WERI-Rb-1 (cell line): ENCODE results near the gene LMO7.

Experiments
- DNase-seq: peaks from one replicate; pipeline ENCODE4 v3.0.0-alpha.2; 2020
- H3K27ac ChIP-seq: fragments of 250-450 bp; sonication (Bioruptor Pico); 2 replicates; pipeline ENCODE4 v1.5.1; 2020; ENCODE audit warnings: mild to moderate bottlenecking, moderate library complexity
- H3K27me3 ChIP-seq: fragments of 250-450 bp; sonication (Bioruptor Pico); 2 replicates; pipeline ENCODE4 v1.5.1; 2021; ENCODE audit warnings: mild to moderate bottlenecking, low read depth, moderate library complexity; ENCODE audit not compliant: insufficient read depth, severe bottlenecking
- H3K36me3 ChIP-seq: fragments of 250-450 bp; sonication (Bioruptor Pico); 2 replicates; pipeline ENCODE4 v1.5.1; 2020; ENCODE audit warnings: mild to moderate bottlenecking, moderate library complexity
- H3K4me3 ChIP-seq: 2 replicates; pipeline ENCODE4 v1.5.1; 2011; ENCODE audit warnings: low read depth, mild to moderate bottlenecking, control low read depth, low read length
- H3K9me3 ChIP-seq: fragments of 250-450 bp; sonication (Bioruptor Pico); 2 replicates; pipeline ENCODE4 v1.5.1; 2021; ENCODE audit warnings: mild to moderate bottlenecking, moderate library complexity; ENCODE audit not compliant: severe bottlenecking
- CTCF ChIP-seq: IDR thresholded peaks from 2 replicates; pipeline ENCODE4 v1.5.1; 2011; ENCODE audit warnings: low read depth, mild to moderate bottlenecking, control low read depth, inconsistent platforms, low read length

The LMO7 gene

GRCh38 chr13:75861786-75862185, 225.7 kb downstream of the LMO7 start:
- no peak for TF ChIP-seq CTCF
- Histone ChIP-seq H3K27me3 (no peaks in the 10 kb centered on the region), H3K36me3 (no peaks in the 10 kb centered on the region), H3K27ac (no peak overlapping the region), H3K4me3 (no peak overlapping the region), H3K9me3 (no peaks in the 10 kb centered on the region)
- DNase-seq = no peak

- Histone ChIP-seq H3K9me3 (no peaks in the 10 kb centered on the region), H3K27ac (no peak overlapping the region), H3K4me3 (no peak overlapping the region), H3K27me3 (no peaks in the 10 kb centered on the region), H3K36me3 (no peaks in the 10 kb centered on the region)
- no peak for DNase-seq
- no peak for TF ChIP-seq CTCF
Observed at GRCh38 chr13:75864718-75865117, 228.6 kb downstream of the LMO7 start.

GRCh38 chr13:75867379-75868117, 231.4 kb downstream of the LMO7 start:
- no peak overlapping the region for H3K27ac ChIP-seq
- H3K9me3 ChIP-seq = no peaks in the 10 kb centered on the region
- DNase-seq = no peak
- H3K4me3 ChIP-seq = no peak overlapping the region
- no peaks in the 10 kb centered on the region for H3K27me3 ChIP-seq
- no peaks in the 10 kb centered on the region for H3K36me3 ChIP-seq
- no peak for TF ChIP-seq CTCF

- Histone ChIP-seq H3K36me3 (no peaks in the 10 kb centered on the region), H3K27ac (no peak overlapping the region), H3K27me3 (no peaks in the 10 kb centered on the region), H3K9me3 (no peaks in the 10 kb centered on the region), H3K4me3 (no peak overlapping the region)
- no peak for DNase-seq
- TF ChIP-seq CTCF = no peak
Observed at GRCh38 chr13:75869981-75870380, 233.9 kb downstream of the LMO7 start.

GRCh38 chr13:75870397-75870903, 234.3 kb downstream of the LMO7 start:
- DNase-seq = no peak

More at GRCh38 chr13:75870397-75870903, 234.3 kb downstream of the LMO7 start:
- no peaks in the 10 kb centered on the region for H3K36me3 ChIP-seq
- no peaks in the 10 kb centered on the region for H3K9me3 ChIP-seq
- no peaks in the 10 kb centered on the region for H3K27me3 ChIP-seq
- no peak overlapping the region for H3K4me3 ChIP-seq
- TF ChIP-seq CTCF = peak; percentile 37
- no peak overlapping the region for H3K27ac ChIP-seq
